Astrocyte of the cerebellum (primary cell): ENCODE data around the gene SHQ1.

Experiments
- DNase-seq: peaks from one replicate; pipeline ENCODE4 v3.0.0-alpha.2; 2011; ENCODE audit warnings: low read depth
- H3K4me3 ChIP-seq: 2 replicates; pipeline ENCODE4 v1.5.1; 2011; ENCODE audit warnings: mild to moderate bottlenecking, low read depth, low read length, moderate library complexity
- CTCF ChIP-seq: IDR thresholded peaks from 2 replicates; pipeline ENCODE4 v1.5.1; 2012; ENCODE audit warnings: low read length, low read depth, moderate library complexity, mild to moderate bottlenecking; ENCODE audit errors: missing control alignments
- in situ Hi-C: cut with HindIII; loops from 2 replicates; pipeline ENCODE4 v1.10.0; 2017; ENCODE audit warnings: low sequenced_read_pairs

SHQ1 gene

DNA sequence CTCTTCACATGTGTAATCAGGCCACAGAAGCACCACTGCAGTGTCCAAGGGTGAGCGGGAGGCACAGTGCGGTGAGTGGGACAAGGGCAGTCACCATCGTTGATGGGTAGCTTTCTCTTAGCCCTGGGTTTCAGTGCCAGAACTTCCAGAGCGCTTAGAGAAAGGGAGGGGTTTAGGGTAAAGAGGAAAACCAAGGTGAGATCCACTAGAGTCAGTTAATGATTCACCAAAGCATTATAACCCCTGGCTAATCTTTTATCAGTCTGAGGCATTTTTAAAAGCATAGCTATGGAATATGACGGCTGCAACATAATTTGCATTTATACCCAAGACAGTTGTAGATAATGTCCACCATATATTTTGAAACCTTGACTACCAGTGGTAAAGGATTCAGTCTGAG, 94.8 kb downstream of the SHQ1 start:
- TF ChIP-seq CTCF, result no peak
- no peak for DNase-seq
- no peak overlapping the region for H3K4me3 ChIP-seq
- in situ Hi-C loops, result no loop called here

DNA sequence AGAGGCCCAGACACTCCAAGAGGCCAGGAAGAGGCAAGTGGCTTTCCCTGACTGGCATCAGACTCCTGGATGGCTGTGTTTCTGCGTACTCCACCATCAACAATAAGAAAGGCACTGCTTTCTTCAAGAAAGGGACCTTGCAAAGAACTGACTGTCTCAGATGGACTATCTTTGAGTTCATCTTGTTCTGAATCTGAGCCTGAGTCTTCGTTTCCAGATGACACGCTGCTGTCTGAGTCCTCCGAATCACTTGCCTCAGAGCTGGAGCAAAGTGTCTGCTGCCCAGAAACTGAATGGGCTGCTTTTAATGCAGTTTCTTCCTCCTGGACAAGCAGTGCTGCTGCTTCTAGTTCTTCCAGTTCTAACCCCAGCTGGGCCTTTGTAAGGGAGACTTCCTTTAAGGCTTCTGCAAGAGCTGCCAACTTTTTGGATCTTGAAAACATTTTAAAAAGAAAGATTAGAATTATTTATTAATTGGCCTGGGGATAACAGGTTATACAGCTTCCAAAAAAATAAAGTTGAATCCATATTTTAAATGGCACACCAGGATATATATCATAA, 97.8 kb downstream of the SHQ1 start:
- no peak overlapping the region for H3K4me3 ChIP-seq
- TF ChIP-seq CTCF, result no peak
- no peak for DNase-seq
- in situ Hi-C loops, result no loop called here

DNA sequence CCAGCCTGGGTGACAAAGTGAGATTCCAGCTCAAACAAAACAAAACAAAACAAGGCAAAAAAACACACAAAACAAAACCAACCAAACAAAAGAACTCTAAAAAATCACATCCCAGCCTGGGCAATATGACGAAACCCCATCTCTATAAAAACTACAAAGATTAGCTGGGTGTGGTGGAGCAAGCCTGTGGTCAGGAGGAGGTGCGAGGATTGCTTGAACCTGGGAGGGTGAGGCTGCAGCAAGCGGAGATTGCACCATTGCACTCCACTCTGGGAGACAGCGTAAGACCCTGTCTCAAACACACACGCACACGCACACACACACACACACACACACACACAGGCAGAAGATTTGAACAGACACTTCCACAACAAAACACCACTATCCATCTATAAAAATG, 99.6 kb downstream of the SHQ1 start:
- TF ChIP-seq CTCF, result no peak

GRCh38 chr3:72746430-72747411, 101.5 kb downstream of the SHQ1 start:
- no peak for TF ChIP-seq CTCF
- in situ Hi-C loops, result no loop called here
- no peak overlapping the region for H3K4me3 ChIP-seq
- no peak for DNase-seq

More for the DNA sequence above, 99.6 kb downstream of the SHQ1 start:
- no peak overlapping the region for H3K4me3 ChIP-seq
- DNase-seq, result no peak
- in situ Hi-C loops, result no loop called here

DNA sequence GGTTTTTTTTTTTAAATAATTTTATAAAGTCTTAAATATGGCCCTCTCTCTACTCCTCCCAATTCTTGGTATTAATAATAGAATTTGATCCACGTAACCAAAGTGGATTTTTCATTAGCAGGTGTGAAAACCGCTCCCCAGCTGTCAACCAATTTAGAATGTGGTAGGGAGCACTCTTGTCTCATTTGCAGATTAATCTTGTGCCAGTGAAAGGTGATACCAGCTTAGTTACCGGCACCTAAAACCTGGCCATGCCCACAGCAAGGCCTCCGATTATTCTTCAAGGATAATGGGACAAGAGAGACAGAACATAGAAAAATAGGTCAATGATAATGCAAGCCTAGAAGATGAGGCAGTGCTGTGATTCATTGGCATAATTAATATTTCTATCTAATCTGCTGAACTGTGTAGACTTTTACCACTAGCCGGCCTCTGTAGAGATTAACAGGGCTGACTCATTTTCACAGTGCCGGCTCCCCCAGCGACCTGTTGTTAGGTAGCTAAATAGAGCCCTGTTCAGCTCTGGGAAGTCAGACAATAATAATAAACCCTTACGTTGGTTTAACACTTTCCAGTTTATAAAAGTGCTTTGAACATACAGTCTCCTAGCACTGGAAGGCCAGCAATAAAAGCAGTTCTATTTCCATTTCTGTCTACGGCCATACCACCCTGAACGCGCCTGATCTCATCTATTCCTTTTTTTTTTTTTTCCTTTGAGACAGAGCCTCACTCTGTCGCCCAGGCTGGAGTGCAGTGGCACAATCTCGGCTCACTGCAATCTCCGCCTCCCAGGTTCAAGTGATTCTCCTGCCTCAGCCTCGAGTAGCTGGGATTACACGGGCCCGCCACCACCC, 102.9 kb downstream of the SHQ1 start:
- in situ Hi-C loops, result no loop called here
- no peak for TF ChIP-seq CTCF
- no peak for DNase-seq
- H3K4me3 ChIP-seq, result no peak overlapping the region

GRCh38 chr3:72744330-72744729, 103.9 kb downstream of the SHQ1 start:
- no peak overlapping the region for H3K4me3 ChIP-seq
- TF ChIP-seq CTCF, result no peak
- in situ Hi-C loops, result no loop called here
- no peak for DNase-seq
